Progenitor cell of endocrine pancreas (in vitro differentiated cells): Measurements from ENCODE around the gene TLNRD1. TPM values are rescaled to one million over a fixed set of nuclear protein-coding genes. Genes with fewer than 3 reads are reported as not detected.

Experiments used
- DNase-seq: peaks from one replicate; pipeline ENCODE4 v3.0.0; 2021; ENCODE audit warnings: low spot score; ENCODE audit not compliant: unreplicated experiment
- H3K27ac Mint-ChIP-seq: 2 replicates; pipeline ENCODE4 v1.8.0; 2021; ENCODE audit warnings: mild to moderate bottlenecking, moderate library complexity, mixed read lengths
- H3K27me3 Mint-ChIP-seq: 2 replicates; pipeline ENCODE4 v1.8.0; 2021; ENCODE audit warnings: mixed read lengths
- H3K36me3 Mint-ChIP-seq: 2 replicates; pipeline ENCODE4 v1.8.0; 2022; ENCODE audit warnings: mixed read lengths; ENCODE audit not compliant: insufficient read depth
- H3K4me1 Mint-ChIP-seq: 2 replicates; pipeline ENCODE4 v1.8.0; 2021; ENCODE audit warnings: low read depth, mixed read lengths
- H3K4me3 Mint-ChIP-seq: 2 replicates; pipeline ENCODE4 v1.8.0; 2021; ENCODE audit warnings: low read depth, mild to moderate bottlenecking, moderate library complexity, mixed read lengths
- H3K9me3 Mint-ChIP-seq: 2 replicates; pipeline ENCODE4 v1.8.0; 2021; ENCODE audit warnings: low read depth, mixed read lengths
- CTCF ChIP-seq: fragments of 200-600 bp; sonication (generic); IDR thresholded peaks from one replicate; pipeline ENCODE4 v1.5.0; 2021; ENCODE audit warnings: antibody characterized with exemption, mild to moderate bottlenecking; ENCODE audit not compliant: unreplicated experiment
- total RNA-seq: library from RNA; stranded (reverse); gene quantifications from 2 replicates; pipeline ENCODE4 v1.2.1, GENCODE V29; 2021

The TLNRD1 gene
- total RNA-seq, 1 donor from 2014 or later, result 14.9 TPM

GRCh38 chr15:80971143-80971542, 29.6 kb upstream of the TLNRD1 start:
- no peaks in the 10 kb centered on the region for H3K9me3 Mint-ChIP-seq
- no peaks in the 10 kb centered on the region for H3K27me3 Mint-ChIP-seq
- H3K36me3 Mint-ChIP-seq, result peaks cover 4% of the 10 kb centered on the region
- no peak for TF ChIP-seq CTCF
- no peak for DNase-seq
- H3K4me1 Mint-ChIP-seq, result no peaks in the 10 kb centered on the region
- H3K27ac Mint-ChIP-seq, result no peak overlapping the region
- H3K4me3 Mint-ChIP-seq, result no peak overlapping the region

GRCh38 chr15:80972276-80972675, 28.4 kb upstream of the TLNRD1 start:
- H3K27me3 Mint-ChIP-seq, result no peaks in the 10 kb centered on the region
- no peaks in the 10 kb centered on the region for H3K36me3 Mint-ChIP-seq
- no peak for TF ChIP-seq CTCF
- no peak overlapping the region for H3K4me3 Mint-ChIP-seq
- no peaks in the 10 kb centered on the region for H3K4me1 Mint-ChIP-seq
- H3K9me3 Mint-ChIP-seq, result no peaks in the 10 kb centered on the region
- no peak overlapping the region for H3K27ac Mint-ChIP-seq
- DNase-seq, result no peak

GRCh38 chr15:80974914-80975313, 25.8 kb upstream of the TLNRD1 start:
- H3K27ac Mint-ChIP-seq, result no peak overlapping the region
- TF ChIP-seq CTCF, result no peak
- peaks cover 3% of the 10 kb centered on the region for H3K4me1 Mint-ChIP-seq

GRCh38 chr15:80976851-80977250, 23.9 kb upstream of the TLNRD1 start:
- no peak for TF ChIP-seq CTCF
- Mint-ChIP-seq H3K4me1 (peaks cover 3% of the 10 kb centered on the region), H3K27me3 (no peaks in the 10 kb centered on the region), H3K27ac (peak overlapping the region; percentile 82), H3K9me3 (no peaks in the 10 kb centered on the region), H3K4me3 (no peak overlapping the region), H3K36me3 (peaks cover 15% of the 10 kb centered on the region)
- DNase-seq, result no peak

More at GRCh38 chr15:80974914-80975313, 25.8 kb upstream of the TLNRD1 start:
- no peaks in the 10 kb centered on the region for H3K9me3 Mint-ChIP-seq
- H3K36me3 Mint-ChIP-seq, result peaks cover 12% of the 10 kb centered on the region
- H3K27me3 Mint-ChIP-seq, result no peaks in the 10 kb centered on the region
- no peak for DNase-seq
- no peak overlapping the region for H3K4me3 Mint-ChIP-seq

- Mint-ChIP-seq H3K27ac (peak overlapping the region; percentile 54), H3K4me1 (peaks cover 3% of the 10 kb centered on the region), H3K27me3 (no peaks in the 10 kb centered on the region), H3K9me3 (no peaks in the 10 kb centered on the region), H3K4me3 (no peak overlapping the region), H3K36me3 (peaks cover 19% of the 10 kb centered on the region)
- peak; percentile 60 for TF ChIP-seq CTCF
- no peak for DNase-seq
Observed at GRCh38 chr15:80977627-80978036, 23.1 kb upstream of the TLNRD1 start.
